Stimulated activated CD8-positive, alpha-beta memory T cell treated with anti-CD3 and anti-CD28 coated beads, Interleukin-15, amount 100 ng/mL, for 1 hour (primary cell): Measurements from ENCODE around the gene ZFP2.
A peak's percentile ranks its signal among the peaks of the same experiment; 100 is the strongest.
"Not testable (repeated sequence)": the region's sequence is repeated elsewhere in the genome, so short reads cannot be mapped to it uniquely, and the experiment has no call there.

Experiments
- DNase-seq: peaks from one replicate; pipeline ENCODE4 v3.0.0-alpha.2; 2020; ENCODE audit warnings: low read depth

Gene ZFP2

GRCh38 chr5:178895615-178896571, at the start of gene ZFP2:
Gene ZFP2 (plus strand): TSS chr5:178895913. CDS start chr5:178931314, 35,401 bp downstream.
- no peak for DNase-seq

- no peak for DNase-seq
Measured at GRCh38 chr5:178849316-178849715, 46.4 kb upstream of the ZFP2 start.

- DNase-seq, result no peak
Measured at GRCh38 chr5:178851951-178852350, 43.8 kb upstream of the ZFP2 start.

- DNase-seq, result no peak
Measured at GRCh38 chr5:178854284-178854683, 41.4 kb upstream of the ZFP2 start.

GRCh38 chr5:178859625-178860521, 35.8 kb upstream of the ZFP2 start, which contains the start of gene ZNF354B:
Gene ZNF354B (plus strand): TSS chr5:178859953. CDS start chr5:178861048, 1,095 bp downstream.
- peak; percentile 55 for DNase-seq

- DNase-seq, result not testable (repeated sequence)
Measured at GRCh38 chr5:178860615-178861014, 35.1 kb upstream of the ZFP2 start.

GRCh38 chr5:178861627-178862026, 34.1 kb upstream of the ZFP2 start:
- no peak for DNase-seq

GRCh38 chr5:178866946-178867345, 28.8 kb upstream of the ZFP2 start:
- DNase-seq, result no peak

- DNase-seq, result no peak
Measured at GRCh38 chr5:178869577-178869976, 26.1 kb upstream of the ZFP2 start.

GRCh38 chr5:178870411-178870810, 25.3 kb upstream of the ZFP2 start:
- DNase-seq, result no peak

- no peak for DNase-seq
Measured at GRCh38 chr5:178872302-178872701, 23.4 kb upstream of the ZFP2 start.

- not testable (repeated sequence) for DNase-seq
Measured at GRCh38 chr5:178883115-178883694, 12.5 kb upstream of the ZFP2 start.

GRCh38 chr5:178883815-178884430, 11.8 kb upstream of the ZFP2 start:
- no peak for DNase-seq

- DNase-seq, result no peak
Measured at GRCh38 chr5:178899289-178899688, 3.6 kb downstream of the ZFP2 start.

- no peak for DNase-seq
Measured at GRCh38 chr5:178902849-178903248, 7.1 kb downstream of the ZFP2 start.

- no peak for DNase-seq
Measured at GRCh38 chr5:178931846-178932760, 36.4 kb downstream of the ZFP2 start.

GRCh38 chr5:178940569-178941360, 45.1 kb downstream of the ZFP2 start, which contains the start of gene ZNF454:
Gene ZNF454 (plus strand): TSS chr5:178941198. CDS start chr5:178942792, 1,594 bp downstream.
- no peak for DNase-seq

- no peak for DNase-seq
Measured at GRCh38 chr5:178941361-178941760, 45.6 kb downstream of the ZFP2 start.

- DNase-seq, result no peak
Measured at GRCh38 chr5:178965465-178966055, 69.8 kb downstream of the ZFP2 start.
